ENCODE measurements around the gene MMEL1. TPM values are rescaled to one million over a fixed set of nuclear protein-coding genes. Genes with fewer than 3 reads are reported as not detected.

MMEL1 gene
- polyA plus RNA-seq, 1 donor from 2014 or later = 5.2 TPM

DNA sequence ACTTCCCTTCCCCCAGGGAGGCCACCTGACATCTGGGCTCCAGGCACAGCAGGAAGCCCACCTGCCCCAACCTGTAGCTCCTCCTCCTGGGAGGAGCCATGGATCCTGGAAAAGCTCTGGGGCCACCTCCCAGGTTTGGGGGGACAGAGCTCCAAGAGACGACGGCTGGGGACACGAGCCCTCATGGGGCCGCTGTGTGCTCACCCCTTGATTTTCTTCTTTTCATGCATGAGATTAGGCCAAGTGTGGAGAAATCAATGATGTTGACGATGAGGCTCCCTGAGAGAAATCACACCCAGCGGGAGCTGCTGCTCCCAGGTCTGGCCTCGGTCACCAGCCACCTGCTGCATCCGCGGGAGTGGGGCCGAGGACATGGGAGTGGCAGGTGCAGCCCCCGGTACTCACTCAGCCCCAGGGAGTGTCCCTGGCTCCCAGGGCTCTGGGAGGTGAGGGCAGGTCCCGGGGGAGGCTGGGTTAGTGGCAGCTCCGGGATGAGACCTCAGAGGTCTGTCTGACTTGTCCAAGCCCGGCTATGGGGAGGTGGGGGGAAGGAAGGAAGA lies 67.9 kb downstream of the MMEL1 start (continued):
- TF ChIP-seq RAD21 (conservative IDR thresholded peaks at IDR 0.05) (no peak), POLR2AphosphoS5 (IDR thresholded peaks at IDR 0.05) (no peak)

GRCh38 chr1:2564006-2564814 lies 68.6 kb downstream of the MMEL1 start:
- Histone ChIP-seq H3F3A (ENCODE audit: insufficient read depth, low read length, poor library complexity, severe bottlenecking) (no peaks in the 10 kb centered on the region), H3K9me2 (ENCODE audit: insufficient read depth, low read length) (no peaks in the 10 kb centered on the region), H3K27ac (ENCODE audit: low read length) (no peak overlapping the region), H3K79me2 (replicated peaks; ENCODE audit: insufficient read depth, low read length) (no peaks in the 10 kb centered on the region), H3K4me3 (ENCODE audit: low read length) (no peak overlapping the region), H3K4me2 (ENCODE audit: low read length) (no peak overlapping the region), H2AFZ (ENCODE audit: low read depth, low read length) (no peak overlapping the region), H4K20me1 (ENCODE audit: insufficient read depth) (no peaks in the 10 kb centered on the region), H3K36me3 (ENCODE audit: insufficient read depth, low read length) (no peaks in the 10 kb centered on the region), H3K9me3 (ENCODE audit: low read length) (no peaks in the 10 kb centered on the region), H3K27me3 (ENCODE audit: insufficient read depth, low read depth, low read length) (no peaks in the 10 kb centered on the region), H3K9ac (ENCODE audit: low read length) (no peak overlapping the region)
- TF ChIP-seq, protein P1, sequence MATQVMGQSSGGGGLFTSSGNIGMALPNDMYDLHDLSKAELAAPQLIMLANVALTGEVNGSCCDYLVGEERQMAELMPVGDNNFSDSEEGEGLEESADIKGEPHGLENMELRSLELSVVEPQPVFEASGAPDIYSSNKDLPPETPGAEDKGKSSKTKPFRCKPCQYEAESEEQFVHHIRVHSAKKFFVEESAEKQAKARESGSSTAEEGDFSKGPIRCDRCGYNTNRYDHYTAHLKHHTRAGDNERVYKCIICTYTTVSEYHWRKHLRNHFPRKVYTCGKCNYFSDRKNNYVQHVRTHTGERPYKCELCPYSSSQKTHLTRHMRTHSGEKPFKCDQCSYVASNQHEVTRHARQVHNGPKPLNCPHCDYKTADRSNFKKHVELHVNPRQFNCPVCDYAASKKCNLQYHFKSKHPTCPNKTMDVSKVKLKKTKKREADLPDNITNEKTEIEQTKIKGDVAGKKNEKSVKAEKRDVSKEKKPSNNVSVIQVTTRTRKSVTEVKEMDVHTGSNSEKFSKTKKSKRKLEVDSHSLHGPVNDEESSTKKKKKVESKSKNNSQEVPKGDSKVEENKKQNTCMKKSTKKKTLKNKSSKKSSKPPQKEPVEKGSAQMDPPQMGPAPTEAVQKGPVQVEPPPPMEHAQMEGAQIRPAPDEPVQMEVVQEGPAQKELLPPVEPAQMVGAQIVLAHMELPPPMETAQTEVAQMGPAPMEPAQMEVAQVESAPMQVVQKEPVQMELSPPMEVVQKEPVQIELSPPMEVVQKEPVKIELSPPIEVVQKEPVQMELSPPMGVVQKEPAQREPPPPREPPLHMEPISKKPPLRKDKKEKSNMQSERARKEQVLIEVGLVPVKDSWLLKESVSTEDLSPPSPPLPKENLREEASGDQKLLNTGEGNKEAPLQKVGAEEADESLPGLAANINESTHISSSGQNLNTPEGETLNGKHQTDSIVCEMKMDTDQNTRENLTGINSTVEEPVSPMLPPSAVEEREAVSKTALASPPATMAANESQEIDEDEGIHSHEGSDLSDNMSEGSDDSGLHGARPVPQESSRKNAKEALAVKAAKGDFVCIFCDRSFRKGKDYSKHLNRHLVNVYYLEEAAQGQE (IDR thresholded peaks at IDR 0.05; ENCODE audit: borderline replicate concordance) = no peak
- no peak for TF ChIP-seq EZH2 (IDR thresholded peaks at IDR 0.05; ENCODE audit: borderline replicate concordance, insufficient read depth, low read length, poor library complexity, severe bottlenecking)

DNA sequence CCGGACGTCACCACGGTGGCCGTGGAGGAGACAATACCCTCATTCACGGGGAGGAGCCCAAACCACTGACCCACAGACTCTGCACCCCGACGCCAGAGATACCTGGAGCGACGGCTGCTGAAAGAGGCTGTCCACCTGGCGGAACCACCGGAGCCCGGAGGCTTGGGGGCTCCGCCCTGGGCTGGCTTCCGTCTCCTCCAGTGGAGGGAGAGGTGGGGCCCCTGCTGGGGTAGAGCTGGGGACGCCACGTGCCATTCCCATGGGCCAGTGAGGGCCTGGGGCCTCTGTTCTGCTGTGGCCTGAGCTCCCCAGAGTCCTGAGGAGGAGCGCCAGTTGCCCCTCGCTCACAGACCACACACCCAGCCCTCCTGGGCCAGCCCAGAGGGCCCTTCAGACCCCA lies 69.6 kb downstream of the MMEL1 start:
- Histone ChIP-seq H2AFZ (ENCODE audit: low read depth, low read length) (no peak overlapping the region), H3K9me3 (ENCODE audit: low read length) (no peaks in the 10 kb centered on the region), H4K20me1 (ENCODE audit: insufficient read depth) (no peaks in the 10 kb centered on the region), H3K27ac (ENCODE audit: low read length) (no peak overlapping the region), H3F3A (ENCODE audit: insufficient read depth, low read length, poor library complexity, severe bottlenecking) (no peaks in the 10 kb centered on the region), H3K9me2 (ENCODE audit: insufficient read depth, low read length) (no peaks in the 10 kb centered on the region), H3K36me3 (ENCODE audit: insufficient read depth, low read length) (no peaks in the 10 kb centered on the region), H3K27me3 (ENCODE audit: insufficient read depth, low read depth, low read length) (no peaks in the 10 kb centered on the region), H3K4me2 (ENCODE audit: low read length) (no peak overlapping the region), H3K79me2 (replicated peaks; ENCODE audit: insufficient read depth, low read length) (no peaks in the 10 kb centered on the region), H3K4me3 (ENCODE audit: low read length) (no peak overlapping the region), H3K9ac (ENCODE audit: low read length) (no peak overlapping the region)
- no peak for TF ChIP-seq TAF1 (IDR thresholded peaks at IDR 0.05; ENCODE audit: low read depth)
- TF ChIP-seq, protein P1 (IDR thresholded peaks at IDR 0.05; ENCODE audit: borderline replicate concordance) = no peak
- TF ChIP-seq, protein P2, sequence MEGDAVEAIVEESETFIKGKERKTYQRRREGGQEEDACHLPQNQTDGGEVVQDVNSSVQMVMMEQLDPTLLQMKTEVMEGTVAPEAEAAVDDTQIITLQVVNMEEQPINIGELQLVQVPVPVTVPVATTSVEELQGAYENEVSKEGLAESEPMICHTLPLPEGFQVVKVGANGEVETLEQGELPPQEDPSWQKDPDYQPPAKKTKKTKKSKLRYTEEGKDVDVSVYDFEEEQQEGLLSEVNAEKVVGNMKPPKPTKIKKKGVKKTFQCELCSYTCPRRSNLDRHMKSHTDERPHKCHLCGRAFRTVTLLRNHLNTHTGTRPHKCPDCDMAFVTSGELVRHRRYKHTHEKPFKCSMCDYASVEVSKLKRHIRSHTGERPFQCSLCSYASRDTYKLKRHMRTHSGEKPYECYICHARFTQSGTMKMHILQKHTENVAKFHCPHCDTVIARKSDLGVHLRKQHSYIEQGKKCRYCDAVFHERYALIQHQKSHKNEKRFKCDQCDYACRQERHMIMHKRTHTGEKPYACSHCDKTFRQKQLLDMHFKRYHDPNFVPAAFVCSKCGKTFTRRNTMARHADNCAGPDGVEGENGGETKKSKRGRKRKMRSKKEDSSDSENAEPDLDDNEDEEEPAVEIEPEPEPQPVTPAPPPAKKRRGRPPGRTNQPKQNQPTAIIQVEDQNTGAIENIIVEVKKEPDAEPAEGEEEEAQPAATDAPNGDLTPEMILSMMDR (IDR thresholded peaks at IDR 0.05; ENCODE audit: poor library complexity, severe bottlenecking) = no peak
- no peak for TF ChIP-seq EP300 (conservative IDR thresholded peaks at IDR 0.05; ENCODE audit: poor library complexity, severe bottlenecking)
- TF ChIP-seq SMC3 (conservative IDR thresholded peaks at IDR 0.05; ENCODE audit: poor library complexity) = no peak
- TF ChIP-seq EZH2 (IDR thresholded peaks at IDR 0.05; ENCODE audit: borderline replicate concordance, insufficient read depth, low read length, poor library complexity, severe bottlenecking) = no peak
- TF ChIP-seq MXI1 (conservative IDR thresholded peaks at IDR 0.05; ENCODE audit: poor library complexity, severe bottlenecking) = no peak
- no peak for TF ChIP-seq RAD21 (conservative IDR thresholded peaks at IDR 0.05)
- no peak for TF ChIP-seq POLR2AphosphoS5 (IDR thresholded peaks at IDR 0.05)
